ENCODE results near the gene SUSD3. TPM values are rescaled to one million over a fixed set of nuclear protein-coding genes. Genes with fewer than 3 reads are reported as not detected.
"Not testable (repeated sequence)": the region's sequence is repeated elsewhere in the genome, so short reads cannot be mapped to it uniquely, and the experiment has no call there.

Gene SUSD3
- total RNA-seq, 4 donors from 2014 or later = 2.8 to 8.1 (median 5.6) TPM

DNA sequence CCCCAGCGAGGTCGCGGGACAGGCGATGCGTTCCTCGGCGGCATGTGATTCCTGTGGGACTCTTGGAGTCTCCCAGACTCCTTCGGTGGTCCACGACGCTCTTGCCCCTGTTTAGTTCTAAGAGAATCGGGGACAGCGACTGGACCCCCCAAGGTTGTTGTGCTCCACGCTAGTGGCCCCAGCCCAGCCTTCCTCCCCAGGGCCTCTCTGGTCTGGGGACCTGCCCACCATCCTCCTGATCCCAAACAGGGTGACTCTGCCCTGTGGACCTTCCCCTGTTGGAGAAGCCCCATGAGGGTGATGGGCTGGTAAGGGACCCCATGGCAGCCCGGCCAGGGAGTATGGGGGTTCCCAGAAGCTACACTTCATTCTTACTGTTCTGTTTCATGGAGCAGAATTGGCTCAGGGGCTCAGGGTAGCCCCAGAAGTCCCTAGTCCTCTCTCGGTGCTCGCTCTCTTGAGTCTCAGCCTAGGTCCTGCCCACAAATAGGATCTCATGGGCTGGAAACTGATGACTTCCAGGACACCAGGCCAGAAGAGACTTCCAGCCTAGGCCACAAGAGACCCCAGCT lies 38.4 kb downstream of the SUSD3 start:
- TF ChIP-seq, protein P1, sequence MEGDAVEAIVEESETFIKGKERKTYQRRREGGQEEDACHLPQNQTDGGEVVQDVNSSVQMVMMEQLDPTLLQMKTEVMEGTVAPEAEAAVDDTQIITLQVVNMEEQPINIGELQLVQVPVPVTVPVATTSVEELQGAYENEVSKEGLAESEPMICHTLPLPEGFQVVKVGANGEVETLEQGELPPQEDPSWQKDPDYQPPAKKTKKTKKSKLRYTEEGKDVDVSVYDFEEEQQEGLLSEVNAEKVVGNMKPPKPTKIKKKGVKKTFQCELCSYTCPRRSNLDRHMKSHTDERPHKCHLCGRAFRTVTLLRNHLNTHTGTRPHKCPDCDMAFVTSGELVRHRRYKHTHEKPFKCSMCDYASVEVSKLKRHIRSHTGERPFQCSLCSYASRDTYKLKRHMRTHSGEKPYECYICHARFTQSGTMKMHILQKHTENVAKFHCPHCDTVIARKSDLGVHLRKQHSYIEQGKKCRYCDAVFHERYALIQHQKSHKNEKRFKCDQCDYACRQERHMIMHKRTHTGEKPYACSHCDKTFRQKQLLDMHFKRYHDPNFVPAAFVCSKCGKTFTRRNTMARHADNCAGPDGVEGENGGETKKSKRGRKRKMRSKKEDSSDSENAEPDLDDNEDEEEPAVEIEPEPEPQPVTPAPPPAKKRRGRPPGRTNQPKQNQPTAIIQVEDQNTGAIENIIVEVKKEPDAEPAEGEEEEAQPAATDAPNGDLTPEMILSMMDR (IDR thresholded peaks at IDR 0.05) = no peak
- no peak for TF ChIP-seq POLR2A (IDR thresholded peaks at IDR 0.05)
- 7 to 11% methylated on average over 15 to 16 of the region's 16 CpGs for WGBS, 2 donors
- DNase-seq (ENCODE audit: low spot score in 2 of 2) = peak in 1 of 2 donors; percentile 88
- intact Hi-C loops (cut with DNase I; ENCODE audit: low total_unique reads) = no loop called here
- peak overlapping the region; percentile 83 for H3K4me3 ChIP-seq (ENCODE audit: low read depth, poor library complexity, severe bottlenecking)

DNA sequence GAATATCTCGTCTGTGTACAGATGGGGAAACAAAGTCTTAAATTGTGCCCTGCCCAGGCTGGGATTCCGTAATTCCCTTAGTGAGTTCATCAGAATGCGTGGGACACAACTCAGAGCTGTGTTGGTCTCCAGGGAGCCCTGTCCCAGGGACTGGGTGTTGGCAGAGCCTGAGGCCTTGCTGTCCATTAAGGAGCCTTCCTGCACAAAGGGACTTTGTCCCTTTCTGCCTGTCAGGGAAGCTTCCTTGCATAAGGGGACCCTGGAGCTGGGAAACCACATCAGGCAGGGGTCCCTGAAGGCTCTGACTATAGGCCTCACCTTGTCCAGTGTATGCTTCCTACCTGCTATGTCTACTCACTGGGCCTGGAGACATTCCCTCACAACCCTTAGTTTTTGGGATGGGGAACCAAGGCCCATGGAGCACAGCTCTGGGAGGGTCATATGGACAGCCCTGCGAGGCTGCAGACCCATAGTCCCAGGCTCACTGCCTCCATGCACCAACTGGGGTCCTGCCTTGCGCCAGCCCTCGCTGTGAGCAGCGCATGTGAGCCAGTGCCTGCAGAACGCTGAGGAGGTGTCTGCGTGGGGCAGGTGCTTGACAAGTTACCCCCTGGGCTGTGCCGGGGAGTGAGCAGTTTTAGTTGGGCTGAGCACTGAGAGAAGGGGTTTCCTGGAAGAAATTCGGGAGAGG lies 39.2 kb downstream of the SUSD3 start:
- H3K4me3 ChIP-seq (ENCODE audit: low read depth, poor library complexity, severe bottlenecking) = no peak overlapping the region
- TF ChIP-seq, protein P1 (IDR thresholded peaks at IDR 0.05) = no peak
- TF ChIP-seq POLR2A (IDR thresholded peaks at IDR 0.05) = no peak
- intact Hi-C loops (cut with DNase I; ENCODE audit: low total_unique reads) = no loop called here
- DNase-seq (ENCODE audit: low spot score in 2 of 2) = peak in 1 of 2 donors; percentile 85
- 68 to 71% methylated on average over 9 to 11 of the region's 11 CpGs for WGBS, 2 donors

DNA sequence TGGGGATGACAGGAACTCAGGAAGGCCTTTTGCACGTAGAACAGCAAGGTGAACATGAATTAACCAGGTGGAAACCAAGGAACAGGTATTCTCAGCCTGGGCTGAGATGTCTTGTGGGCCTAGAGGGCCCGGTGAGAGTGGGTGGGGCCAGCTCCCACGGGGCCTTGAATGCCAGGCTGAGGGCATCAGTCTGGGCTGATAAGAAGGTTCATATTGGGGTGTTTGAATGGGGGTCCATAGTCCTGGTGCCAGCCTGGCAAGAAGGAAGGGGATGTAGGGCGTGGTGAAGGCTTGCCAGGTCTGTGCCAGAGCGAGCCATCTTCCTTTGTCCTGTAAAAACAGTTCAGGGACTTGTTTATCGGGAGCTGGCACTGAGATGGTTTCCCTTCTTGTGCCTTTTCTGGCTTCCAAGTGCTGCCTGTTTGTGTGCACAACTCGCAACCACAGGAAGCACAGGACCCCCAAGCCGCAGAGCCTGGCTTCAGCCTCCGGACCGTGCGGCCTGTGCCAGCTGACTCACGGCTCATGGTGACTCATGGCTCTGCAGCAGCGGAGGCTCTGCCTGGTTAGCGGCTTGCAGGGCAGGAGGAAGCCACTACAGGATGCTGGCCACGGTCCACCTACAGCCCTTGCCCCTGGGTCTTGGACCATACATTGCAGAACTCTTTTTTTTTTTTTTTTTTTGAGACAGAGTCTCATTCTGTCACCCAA lies 39.9 kb downstream of the SUSD3 start:
- WGBS, 2 donors = 6 to 7% methylated on average over 15 of the region's 15 CpGs
- no peak overlapping the region for H3K4me3 ChIP-seq (ENCODE audit: low read depth, poor library complexity, severe bottlenecking)
- no peak for TF ChIP-seq POLR2A (IDR thresholded peaks at IDR 0.05)
- TF ChIP-seq, protein P1 (IDR thresholded peaks at IDR 0.05) = no peak
- intact Hi-C loops (cut with DNase I; ENCODE audit: low total_unique reads) = no loop called here
- peak; percentile 86 to 98 for DNase-seq (ENCODE audit: low spot score in 2 of 2)

DNA sequence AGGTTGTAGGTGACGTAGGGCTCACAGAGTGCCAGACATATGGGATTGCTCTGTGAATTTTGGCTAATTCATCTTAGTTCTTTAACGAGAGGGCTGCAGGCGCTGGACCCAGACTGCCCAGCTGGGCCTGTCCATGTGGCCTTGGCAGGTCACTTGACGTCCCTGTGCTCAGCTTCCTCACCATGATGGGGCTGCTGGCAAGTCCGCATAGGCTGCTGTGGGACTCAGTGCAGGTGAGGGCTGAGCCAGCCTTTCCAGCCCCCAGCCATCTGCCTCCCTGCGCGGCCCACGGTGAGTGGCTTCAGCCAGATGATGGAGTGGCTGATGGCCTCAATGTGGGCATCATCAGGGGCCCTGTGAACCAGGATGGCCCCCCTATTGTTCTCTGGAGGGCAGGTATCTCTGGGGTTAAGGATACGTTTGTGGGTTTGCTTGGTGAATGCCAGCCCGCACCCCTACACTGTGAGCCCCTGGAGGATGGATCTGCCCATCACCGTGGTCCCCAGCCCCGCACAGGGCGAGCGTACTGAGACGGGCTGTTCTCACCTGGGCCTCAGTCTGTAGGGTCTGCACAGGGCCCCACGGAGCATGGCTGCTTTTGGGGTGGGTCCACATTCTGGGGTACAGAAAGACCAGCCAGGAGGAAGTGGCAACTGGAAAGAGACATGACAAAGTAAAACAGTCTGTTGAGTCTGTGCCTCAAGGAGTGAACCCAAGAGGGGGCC lies 41.2 kb downstream of the SUSD3 start:
- 82 to 86% methylated on average over 16 of the region's 16 CpGs for whole genome bisulfite sequencing, 2 donors
- DNase-seq (ENCODE audit: low spot score in 2 of 2) = peak in 1 of 2 donors; percentile 84
- intact Hi-C loops (cut with DNase I; ENCODE audit: low total_unique reads) = no loop called here
- TF ChIP-seq, protein P1 (IDR thresholded peaks at IDR 0.05) = no peak
- no peak for TF ChIP-seq POLR2A (IDR thresholded peaks at IDR 0.05)
- H3K4me3 ChIP-seq (ENCODE audit: low read depth, poor library complexity, severe bottlenecking) = no peak overlapping the region

DNA sequence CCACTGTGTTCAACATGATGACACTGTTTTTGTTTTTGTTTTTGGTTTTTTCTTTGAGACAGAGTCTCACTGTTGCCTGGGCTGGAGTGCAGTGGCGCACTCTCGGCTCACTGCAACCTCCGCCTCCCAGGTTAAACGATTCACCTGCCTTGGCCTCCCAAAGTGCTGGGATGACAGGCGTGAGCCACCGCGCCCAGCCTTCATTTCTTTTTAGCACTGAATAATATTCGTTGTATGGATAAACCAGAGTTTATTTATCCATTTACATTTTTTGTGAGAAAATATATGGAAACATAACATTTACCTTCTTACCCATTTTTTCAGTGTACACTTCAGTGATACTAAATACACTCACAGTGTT lies 41.8 kb downstream of the SUSD3 start:
- WGBS, 2 donors = 93 to 94% methylated on average over 8 of the region's 8 CpGs
- DNase-seq (ENCODE audit: low spot score in 2 of 2) = peak in 1 of 2 donors; percentile 71
- TF ChIP-seq, protein P1 (IDR thresholded peaks at IDR 0.05) = no peak
- TF ChIP-seq POLR2A (IDR thresholded peaks at IDR 0.05) = no peak
- no peak overlapping the region for H3K4me3 ChIP-seq (ENCODE audit: low read depth, poor library complexity, severe bottlenecking)
- intact Hi-C loops (cut with DNase I; ENCODE audit: low total_unique reads) = no loop called here

DNA sequence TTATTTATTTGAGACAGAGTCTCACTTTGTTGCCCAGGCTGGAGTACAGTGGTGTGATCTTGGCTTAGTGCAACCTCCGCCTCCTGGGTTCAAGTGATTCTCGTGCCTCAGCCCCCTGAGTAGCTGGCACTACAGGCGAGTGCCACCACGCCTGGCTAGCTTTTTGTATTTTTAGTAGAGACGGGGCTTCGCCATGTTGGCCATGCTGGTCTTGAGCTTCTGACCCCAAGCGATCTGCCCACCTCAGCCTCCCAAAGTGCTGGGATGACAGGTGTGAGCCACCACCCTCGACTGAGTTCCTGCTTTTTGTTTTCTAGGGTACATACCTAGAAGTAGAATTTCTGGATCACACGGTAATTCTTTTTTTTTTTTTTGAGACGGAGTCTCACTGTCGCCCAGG lies 42.6 kb downstream of the SUSD3 start:
- H3K4me3 ChIP-seq (ENCODE audit: low read depth, poor library complexity, severe bottlenecking); intact Hi-C loops (cut with DNase I; ENCODE audit: low total_unique reads): not testable (repeated sequence)
- 85 to 99% methylated on average over 11 of the region's 11 CpGs for WGBS, 2 donors
- DNase-seq (ENCODE audit: low spot score in 2 of 2) = peak in 1 of 2 donors; percentile 42
